GM19043 (cell line): ENCODE data around the gene PGC.

Source experiments
- ATAC-seq: cut with Tn5 transposase; IDR thresholded peaks from one replicate; pipeline ENCODE4 v1.9.1; 2021; ENCODE audit warnings: low read depth; ENCODE audit not compliant: unreplicated experiment

PGC gene

DNA sequence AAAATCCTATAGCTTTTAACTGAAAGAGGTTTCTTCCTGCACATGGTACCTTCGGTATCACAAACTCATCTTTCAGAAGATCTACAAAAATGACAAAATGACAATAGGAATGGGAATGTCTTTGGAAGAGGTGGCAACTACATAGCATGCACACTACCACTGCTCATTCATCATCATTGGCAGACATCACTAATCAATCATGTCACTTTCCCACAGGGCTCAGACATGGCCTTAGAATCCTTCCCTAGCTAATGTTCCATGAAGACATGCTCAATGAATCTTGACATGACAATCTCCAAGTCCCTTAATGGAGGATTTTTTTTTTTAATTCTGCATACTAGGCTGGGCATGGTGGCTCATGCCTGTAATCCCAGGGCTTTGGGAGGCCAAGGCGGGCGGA, 3.2 kb upstream of the PGC start:
- ATAC-seq, result no peak

DNA sequence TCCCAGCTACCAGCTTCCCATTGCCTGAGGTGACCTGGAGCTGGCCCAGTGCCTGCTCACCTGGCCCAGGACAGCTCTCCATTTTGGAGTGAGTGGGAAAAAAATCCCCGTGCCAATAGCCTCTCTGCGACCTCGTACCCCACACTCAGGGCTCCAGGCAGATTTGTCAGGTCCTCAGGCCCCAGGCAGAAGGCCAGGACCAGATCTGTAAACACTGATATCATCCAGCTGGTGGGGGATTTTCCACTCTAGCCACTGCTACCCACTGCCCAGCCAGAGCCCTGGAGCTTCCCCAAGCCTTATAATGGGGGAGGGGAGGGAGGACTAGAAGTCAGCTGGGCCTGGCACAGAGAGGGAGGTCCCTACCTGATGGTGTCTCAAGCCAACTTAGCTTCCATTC, 1.3 kb upstream of the PGC start:
- ATAC-seq, result no peak

DNA sequence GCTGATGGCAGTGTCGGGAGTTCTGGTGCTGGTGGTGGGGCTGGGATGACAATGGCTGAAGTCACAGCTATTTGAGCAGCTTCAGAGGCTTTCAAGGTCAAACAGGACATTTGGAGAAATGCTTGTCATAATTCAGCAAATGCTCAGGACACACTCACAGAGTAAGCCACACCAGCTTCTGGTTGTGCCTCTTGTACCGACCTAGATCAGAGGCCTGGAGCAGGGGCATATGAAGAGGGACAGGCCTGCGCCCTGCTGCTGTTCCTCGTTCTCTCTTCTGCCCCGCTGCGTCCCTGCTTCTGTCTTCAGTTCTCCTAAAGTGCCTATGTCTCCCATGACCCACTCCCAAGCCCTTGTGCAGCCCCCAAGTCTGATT, 893 bp upstream of the PGC start:
- no peak for ATAC-seq

DNA sequence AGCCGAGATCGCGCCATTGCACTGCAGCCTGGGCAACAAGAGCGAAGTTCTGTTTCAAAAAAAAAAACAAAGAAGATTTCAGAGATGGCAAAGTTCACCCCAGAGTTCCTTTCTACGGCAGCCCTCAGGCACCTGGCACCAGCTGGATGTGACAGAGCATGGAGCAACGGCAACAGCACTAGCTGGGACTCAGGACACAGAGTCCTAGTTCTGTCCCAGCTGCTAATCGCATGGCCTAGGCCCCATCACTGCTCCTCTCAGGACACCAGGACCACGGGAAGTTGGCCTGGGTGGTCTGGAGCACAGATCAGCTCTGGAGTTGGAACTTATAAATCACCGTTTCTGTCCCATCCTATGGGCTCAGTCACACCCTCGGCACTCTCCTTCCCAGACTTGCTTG, 1.1 kb downstream of the PGC start:
- no peak for ATAC-seq

- no peak for ATAC-seq
Measured at GRCh38 chr6:41744236-41744787, 2.9 kb downstream of the PGC start.

GRCh38 chr6:41743406-41744235, 3.6 kb downstream of the PGC start:
- no peak for ATAC-seq

DNA sequence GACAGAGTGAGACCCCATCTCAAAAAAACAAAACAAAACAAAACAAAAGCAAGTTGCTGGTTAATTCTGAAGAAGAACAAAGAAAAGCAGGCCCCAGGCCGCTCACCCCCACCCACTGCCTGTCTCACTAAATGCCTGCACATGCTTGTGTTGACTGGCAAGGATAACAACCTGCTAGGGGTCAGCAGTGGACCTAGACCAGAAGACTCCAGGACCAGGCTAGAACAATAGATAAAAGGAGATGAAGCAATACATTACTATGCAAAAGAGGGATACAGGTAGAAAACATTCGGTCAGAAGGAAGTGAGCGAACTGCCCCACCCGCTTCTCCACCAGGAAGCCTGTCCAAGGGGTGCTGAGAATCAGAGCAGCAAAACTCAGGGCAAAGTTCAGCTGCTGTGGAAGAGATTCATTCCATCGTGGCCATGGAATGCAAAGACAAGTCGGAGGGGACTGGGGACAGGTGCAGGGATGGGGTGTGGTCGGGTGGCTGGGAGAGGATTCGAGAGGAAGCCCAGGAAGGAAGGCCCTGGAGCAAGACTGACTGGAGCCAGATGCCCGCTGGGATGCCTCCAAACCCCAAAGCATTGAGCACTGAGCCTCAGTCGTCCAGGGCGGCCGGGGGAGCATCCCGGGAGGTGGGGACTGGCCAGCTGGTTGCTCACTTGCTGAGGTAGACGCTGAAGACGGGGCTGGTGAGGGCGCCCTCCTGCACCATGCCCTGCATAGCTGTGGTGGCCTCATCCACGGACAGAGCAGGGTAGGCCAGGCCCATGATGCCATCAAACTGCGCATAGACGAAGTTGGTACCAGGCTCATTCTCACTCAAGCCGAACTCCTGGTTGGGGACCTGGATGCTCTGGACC, 5.3 kb downstream of the PGC start:
- no peak for ATAC-seq

DNA sequence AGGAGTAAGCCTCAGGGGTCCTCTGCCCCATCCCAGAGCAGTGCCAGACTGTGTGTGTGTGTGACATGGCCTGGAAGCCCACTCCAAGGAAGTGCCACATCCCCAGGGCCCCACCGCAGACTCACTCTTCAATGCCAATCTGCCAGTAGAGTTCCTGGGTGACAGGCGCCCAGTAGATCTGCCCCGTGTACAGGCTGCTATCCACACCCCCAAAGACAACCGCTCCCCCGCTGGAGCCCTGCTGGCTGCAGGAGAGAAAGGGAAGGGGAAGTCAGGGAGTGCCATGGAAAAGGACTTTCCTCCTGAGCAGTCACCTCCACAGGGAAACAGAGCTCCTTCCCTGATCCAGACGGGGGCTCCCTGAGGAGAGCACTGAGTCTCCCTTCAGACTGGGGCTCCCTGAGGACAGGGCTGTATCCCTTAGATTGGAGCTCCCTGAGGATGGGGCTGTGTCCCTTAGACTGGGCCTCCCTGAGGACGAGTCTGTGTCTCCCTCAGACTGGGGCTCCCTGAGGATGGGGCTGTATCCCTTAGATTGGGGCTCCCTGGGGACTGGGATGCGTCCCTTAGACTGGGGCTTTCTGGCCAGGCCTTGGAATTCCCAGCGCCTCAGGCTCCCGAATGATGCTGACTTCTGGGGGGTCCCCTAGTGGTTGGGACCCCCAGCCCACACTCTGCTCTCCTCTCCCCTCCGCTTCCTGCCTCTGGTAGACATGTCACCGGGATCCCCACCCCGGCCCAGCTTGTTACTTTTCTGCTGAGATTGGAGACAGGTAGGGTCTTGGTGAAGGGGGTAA, 6.6 kb downstream of the PGC start:
- ATAC-seq, result no peak

- no peak for ATAC-seq
Measured at GRCh38 chr6:41739041-41739440, 8.2 kb downstream of the PGC start.

GRCh38 chr6:41737591-41738130, 9.5 kb downstream of the PGC start:
- ATAC-seq, result no peak

- no peak for ATAC-seq
Measured at GRCh38 chr6:41736800-41737555, 10.2 kb downstream of the PGC start.

DNA sequence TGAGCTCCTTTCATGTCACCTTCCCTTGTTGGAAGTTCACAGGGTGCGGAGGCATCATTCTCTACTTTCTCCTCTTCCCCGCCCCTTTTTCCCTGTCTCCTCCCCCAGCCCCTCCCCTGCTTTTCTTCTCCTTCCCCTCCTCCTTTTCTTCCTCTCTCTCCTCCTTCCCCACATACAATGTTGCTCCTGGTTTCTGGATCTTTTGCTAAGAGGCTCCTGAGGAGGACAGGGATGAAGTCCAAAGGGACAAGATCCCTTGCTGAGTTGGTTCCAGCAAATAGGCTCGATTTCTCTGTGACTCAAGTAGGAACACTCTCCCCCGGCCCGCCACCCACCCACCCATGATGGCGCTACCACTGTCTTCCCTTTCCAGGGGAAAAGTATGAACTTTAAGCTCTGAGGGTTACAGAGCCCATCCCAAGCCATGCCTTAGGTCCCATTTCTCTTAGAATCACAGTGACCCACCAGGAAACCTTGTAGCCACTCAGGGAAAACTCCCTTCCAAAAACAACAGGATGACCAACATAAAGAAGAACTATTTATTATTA, 10.9 kb downstream of the PGC start:
- ATAC-seq, result no peak

DNA sequence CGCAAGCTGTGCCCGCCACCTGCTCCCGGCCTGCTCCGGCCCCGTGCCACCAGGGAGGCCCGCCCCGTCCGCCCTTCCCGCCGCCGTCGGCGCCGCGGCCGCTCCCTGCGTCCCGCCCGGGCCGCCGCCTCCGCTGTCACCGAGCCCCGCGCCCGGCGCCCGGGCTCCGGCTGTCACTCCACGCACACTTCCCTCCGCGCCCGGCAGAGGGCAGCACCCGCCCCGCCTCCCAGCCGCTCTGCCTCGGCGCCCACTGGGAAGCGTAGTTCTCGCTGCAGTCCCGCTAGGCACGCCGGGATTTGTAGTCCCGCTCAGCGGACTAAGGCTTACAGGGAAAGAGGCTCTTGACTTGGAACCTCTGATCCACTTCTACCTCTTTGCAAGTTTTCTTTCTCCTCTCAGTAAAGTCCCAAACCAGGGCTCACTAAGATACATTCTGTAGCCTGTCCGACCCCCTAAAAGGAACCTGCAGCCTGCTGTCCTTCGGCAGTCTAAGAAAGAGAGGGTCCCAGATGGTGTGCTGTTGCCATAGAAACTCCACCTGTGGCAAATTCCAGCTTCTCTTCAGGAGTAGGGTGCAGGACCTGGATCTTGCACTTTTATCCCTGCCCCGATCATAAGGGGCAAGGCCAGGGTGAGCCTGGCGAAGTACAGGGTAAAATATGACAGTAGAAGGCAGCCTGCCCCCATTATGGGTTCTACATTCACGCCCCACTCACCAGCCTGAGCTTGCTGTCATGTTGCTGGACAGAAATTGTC, 11.6 kb downstream of the PGC start, which contains the start of gene TFEB:
TSS of gene TFEB (minus strand) at position 182 of the 759 bp plus-strand sequence. CDS start 44,395 bp downstream, outside the sequence.
- peak; percentile 34 for ATAC-seq

DNA sequence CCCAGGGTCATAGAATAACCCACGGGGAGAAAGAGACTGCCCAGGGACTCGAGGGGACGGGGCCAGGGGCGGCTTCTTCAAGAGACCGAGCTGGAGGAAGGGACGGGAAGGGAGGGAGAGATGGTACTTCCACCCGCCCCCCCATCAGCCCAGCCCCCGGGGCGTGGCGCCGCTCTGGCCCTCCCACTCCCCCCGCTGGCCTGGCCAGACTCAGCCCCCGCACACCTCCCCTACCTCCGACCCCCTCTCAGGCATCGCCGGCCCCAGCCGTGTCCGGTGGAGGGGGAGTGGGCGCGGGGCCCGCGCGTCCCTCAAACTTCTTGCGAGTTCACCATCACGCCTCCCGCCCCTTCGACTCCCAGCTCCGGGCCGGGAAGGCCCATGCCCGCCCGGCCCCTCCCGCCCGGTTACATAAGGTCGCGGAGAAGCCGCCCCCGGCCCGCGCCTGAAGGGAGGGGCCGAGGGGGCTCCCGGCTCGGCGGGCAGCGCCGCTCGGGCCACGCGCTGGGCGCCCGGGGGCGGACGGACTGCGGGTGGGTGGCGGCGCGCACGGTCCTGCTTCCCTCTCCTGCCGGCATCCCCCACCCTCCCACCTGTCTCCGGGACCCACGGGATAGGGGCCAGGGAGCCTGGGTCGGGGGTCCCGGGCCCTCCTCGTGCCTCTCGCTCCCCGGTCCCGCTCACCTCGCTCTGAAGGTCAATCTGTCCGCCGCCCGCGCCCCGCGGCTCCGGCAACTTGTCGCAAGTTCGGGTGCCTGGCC, 12.4 kb downstream of the PGC start:
- ATAC-seq, result peak; percentile 0

DNA sequence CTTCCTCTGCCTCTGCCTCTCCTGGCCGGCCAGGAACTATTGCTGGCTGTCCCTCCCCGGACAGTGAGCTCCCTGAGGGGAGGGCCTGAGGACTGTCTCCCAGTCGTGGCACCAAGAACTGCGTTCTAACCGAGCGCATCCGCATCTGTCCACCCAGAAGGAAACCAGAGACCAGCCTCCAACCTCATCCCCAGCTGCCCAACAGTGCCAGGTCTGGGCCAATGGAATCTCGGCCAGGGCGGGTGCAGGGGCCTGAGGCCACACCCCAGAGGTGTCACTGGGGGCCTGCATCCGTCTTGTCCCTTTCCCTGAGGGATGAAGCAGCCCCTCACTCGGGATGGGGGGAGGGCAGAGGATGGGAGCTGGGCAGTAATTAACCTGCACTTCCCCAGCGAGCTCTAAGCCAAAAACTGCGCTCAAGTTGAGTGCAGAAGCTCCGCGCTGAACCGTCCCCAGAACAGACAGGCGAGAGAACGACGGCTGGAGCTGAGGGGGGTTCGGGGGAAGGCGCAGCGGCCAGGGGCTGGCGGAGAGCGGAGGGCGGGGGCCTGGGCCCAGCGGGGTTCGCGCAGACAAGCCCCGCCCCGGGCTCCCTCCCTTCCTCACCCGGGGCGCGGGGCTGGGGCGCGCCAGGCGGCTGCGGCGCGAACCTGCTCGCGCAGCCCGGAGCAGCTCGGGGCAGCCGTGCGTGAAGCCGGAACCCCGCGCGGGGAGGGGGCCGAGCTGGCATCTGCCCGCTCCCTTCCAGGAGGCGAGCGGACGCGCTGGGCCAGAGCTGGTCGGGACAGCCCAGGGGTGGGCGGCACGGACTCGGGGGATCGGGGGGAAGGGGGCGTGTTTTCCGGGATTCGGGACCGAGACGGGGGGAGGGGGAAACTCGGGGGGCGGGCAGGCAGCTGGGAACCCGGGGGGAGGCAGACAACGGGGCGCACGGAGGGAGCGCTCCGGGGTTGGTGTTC, 13.2 kb downstream of the PGC start:
- peak; percentile 40 for ATAC-seq

DNA sequence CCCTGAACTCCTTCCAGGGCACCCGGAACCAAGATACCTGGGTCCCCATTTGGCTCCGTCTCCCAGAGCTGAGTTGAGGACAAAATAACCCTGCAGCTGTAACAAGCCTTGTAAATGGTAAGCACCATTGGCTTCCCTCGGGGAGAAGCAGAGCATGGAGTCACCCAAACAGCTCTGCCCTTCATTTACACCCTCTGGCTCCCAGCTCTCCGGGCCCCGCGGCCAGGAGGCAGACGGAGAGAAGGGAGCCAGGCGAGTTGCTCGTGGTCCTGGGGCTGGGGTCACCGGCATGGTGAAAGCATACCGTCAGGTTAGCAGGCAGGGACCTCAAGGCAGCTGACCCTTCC, 13.9 kb downstream of the PGC start:
- no peak for ATAC-seq
